Astrocyte (in vitro differentiated cells and primary cell): ENCODE results near the gene PPM1E.

Source experiments
- CTCF ChIP-seq: IDR thresholded peaks from 2 replicates; pipeline ENCODE4 v1.5.1; 2011; ENCODE audit warnings: low read depth, mild to moderate bottlenecking, inconsistent platforms, low read length, moderate library complexity; ENCODE audit not compliant: insufficient read depth
- EZH2 ChIP-seq: IDR thresholded peaks from 2 replicates; pipeline ENCODE4 v1.6.1; 2012; ENCODE audit warnings: mild to moderate bottlenecking, low read length, inconsistent platforms; ENCODE audit not compliant: insufficient read depth

- TF ChIP-seq EZH2 (no peak), CTCF (no peak)
These were observed 431 bp upstream of the PPM1E start for GRCh38 chr17:58755269-58755576.
